ENCODE measurements around the gene ADGRD2. TPM values are rescaled to one million over a fixed set of nuclear protein-coding genes. Genes with fewer than 3 reads are reported as not detected.

ADGRD2 gene
- total and polyA plus RNA-seq, 4 donors = not detected

DNA sequence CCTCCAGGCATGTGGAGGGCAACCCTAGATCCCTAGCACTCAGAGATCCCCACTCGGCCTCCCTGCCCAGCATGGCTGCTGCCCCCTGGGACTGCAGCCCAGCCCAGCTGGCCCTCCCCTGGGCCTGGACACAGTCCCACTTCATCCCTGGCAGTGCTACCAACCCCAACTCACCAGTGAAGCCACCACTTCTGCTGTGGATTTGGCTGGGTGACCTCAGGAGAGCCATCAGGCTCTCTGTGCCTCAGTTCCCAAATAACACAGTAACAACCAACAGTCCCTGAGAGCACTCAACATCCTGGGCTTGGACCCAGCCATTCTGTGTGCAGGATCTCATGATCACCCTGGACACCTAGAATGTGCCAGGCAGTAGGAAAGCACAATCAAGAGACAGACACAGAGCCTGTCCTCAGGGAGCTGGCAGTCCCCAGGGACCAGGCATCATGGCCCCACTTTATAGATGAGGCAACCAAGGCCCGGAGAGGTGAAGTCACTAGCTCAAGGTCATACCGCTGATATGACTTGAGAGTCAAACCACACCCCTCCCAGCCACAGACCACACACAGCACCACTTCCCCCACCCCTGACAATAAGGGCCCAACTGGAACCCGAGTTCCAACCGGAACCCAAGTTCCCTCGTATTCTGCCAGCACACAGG, 30.3 kb upstream of the ADGRD2 start:
- Histone ChIP-seq H3K4me3 (no peak overlapping the region), H3K27me3 (ENCODE audit: control insufficient read depth in 3 of 3, insufficient read depth in 3 of 3, low read length in 2 of 3) (peaks cover 0 to 8% (median 3%) of the 10 kb centered on the region in 3 donors), H3K27ac (ENCODE audit: low read depth in 1 of 2, low read length in 1 of 2) (no peak overlapping the region), H3K9ac (ENCODE audit: insufficient read depth in 1 of 2, low read length in 2 of 2) (no peak overlapping the region), H3K36me3 (ENCODE audit: control insufficient read depth in 4 of 4, insufficient read depth in 4 of 4, low read length in 4 of 4) (no peaks in the 10 kb centered on the region), H3K9me3 (ENCODE audit: control insufficient read depth in 4 of 4, insufficient read depth in 3 of 4, low read length in 3 of 4) (no peaks in the 10 kb centered on the region), H3K4me1 (ENCODE audit: control insufficient read depth in 5 of 5, insufficient read depth in 5 of 5, low read length in 5 of 5) (no peaks in the 10 kb centered on the region)
- ATAC-seq (ENCODE audit: insufficient read depth, low FRiP score) (no peak), DNase-seq (no peak)
- 62 to 69% methylated on average over 6 of the region's 6 CpGs for WGBS, 2 donors
- TF ChIP-seq, protein P1, sequence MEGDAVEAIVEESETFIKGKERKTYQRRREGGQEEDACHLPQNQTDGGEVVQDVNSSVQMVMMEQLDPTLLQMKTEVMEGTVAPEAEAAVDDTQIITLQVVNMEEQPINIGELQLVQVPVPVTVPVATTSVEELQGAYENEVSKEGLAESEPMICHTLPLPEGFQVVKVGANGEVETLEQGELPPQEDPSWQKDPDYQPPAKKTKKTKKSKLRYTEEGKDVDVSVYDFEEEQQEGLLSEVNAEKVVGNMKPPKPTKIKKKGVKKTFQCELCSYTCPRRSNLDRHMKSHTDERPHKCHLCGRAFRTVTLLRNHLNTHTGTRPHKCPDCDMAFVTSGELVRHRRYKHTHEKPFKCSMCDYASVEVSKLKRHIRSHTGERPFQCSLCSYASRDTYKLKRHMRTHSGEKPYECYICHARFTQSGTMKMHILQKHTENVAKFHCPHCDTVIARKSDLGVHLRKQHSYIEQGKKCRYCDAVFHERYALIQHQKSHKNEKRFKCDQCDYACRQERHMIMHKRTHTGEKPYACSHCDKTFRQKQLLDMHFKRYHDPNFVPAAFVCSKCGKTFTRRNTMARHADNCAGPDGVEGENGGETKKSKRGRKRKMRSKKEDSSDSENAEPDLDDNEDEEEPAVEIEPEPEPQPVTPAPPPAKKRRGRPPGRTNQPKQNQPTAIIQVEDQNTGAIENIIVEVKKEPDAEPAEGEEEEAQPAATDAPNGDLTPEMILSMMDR (IDR thresholded peaks at IDR 0.05; ENCODE audit: control extremely low read depth, extremely low read depth) = no peak

DNA sequence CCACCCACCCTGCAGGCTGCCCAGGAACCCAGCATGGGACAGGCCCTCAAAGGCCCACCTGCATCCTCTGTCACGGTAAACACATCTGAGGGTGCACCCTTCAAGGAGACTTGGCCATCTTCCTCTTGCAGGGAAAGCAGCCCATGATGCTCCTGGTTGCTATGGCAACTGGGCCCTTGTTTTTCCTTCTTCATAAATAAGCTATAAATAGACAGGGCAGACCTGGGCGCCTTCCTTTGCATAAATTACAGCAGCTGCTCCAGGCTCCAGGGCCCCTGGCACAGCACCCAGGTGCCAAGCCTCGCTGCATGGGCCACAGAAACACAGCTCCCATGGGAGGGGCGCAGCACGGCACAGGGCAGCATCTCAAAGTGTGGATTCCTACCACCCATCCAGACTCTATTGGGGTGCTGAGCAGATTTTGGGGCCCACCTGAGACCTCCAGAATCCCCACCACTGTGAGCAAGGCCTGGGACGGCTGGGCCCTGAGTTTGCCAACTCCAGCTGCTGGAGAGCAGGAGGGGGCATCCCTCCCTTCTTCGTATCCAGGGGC, 29.2 kb upstream of the ADGRD2 start:
- TF ChIP-seq, protein P1 (IDR thresholded peaks at IDR 0.05; ENCODE audit: control extremely low read depth, extremely low read depth) = no peak
- no peak overlapping the region for H3K27ac ChIP-seq (ENCODE audit: low read depth in 1 of 2, low read length in 1 of 2)
- H3K36me3 ChIP-seq (ENCODE audit: control insufficient read depth in 4 of 4, insufficient read depth in 4 of 4, low read length in 4 of 4) = no peaks in the 10 kb centered on the region
- peaks cover 0 to 8% (median 3%) of the 10 kb centered on the region in 3 donors for H3K27me3 ChIP-seq (ENCODE audit: control insufficient read depth in 3 of 3, insufficient read depth in 3 of 3, low read length in 2 of 3)
- no peak for ATAC-seq (ENCODE audit: insufficient read depth, low FRiP score)
- H3K4me1 ChIP-seq (ENCODE audit: control insufficient read depth in 5 of 5, insufficient read depth in 5 of 5, low read length in 5 of 5) = no peaks in the 10 kb centered on the region
- peak in 1 of 3 donors; percentile 10 for DNase-seq
- WGBS, 2 donors = 72 to 80% methylated on average over 7 of the region's 7 CpGs
- H3K9ac ChIP-seq (ENCODE audit: insufficient read depth in 1 of 2, low read length in 2 of 2) = no peak overlapping the region
- no peak overlapping the region for H3K4me3 ChIP-seq
- H3K9me3 ChIP-seq (ENCODE audit: control insufficient read depth in 4 of 4, insufficient read depth in 3 of 4, low read length in 3 of 4) = no peaks in the 10 kb centered on the region

DNA sequence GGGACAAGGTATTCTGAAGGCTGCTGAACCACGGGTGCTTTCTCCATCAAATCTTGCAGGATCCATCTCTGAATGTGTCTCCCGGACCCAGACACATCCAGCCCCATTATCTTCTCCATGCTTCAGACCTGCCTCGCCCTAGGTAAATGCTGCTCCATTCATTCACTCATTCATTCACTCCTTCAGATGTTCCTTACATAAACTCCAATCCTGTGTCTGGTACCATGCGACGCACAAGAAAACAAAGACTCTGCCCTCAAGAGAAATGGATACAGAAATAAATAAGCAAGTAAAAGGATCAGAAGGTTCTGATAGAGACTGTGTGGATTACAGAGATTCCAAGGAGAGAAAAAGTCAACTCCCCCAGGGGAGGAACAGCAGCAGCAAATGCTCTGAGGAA, 27.1 kb upstream of the ADGRD2 start:
- no peak for ATAC-seq (ENCODE audit: insufficient read depth, low FRiP score)
- TF ChIP-seq, protein P1 (IDR thresholded peaks at IDR 0.05; ENCODE audit: control extremely low read depth, extremely low read depth) = no peak

More for the DNA sequence above, 27.1 kb upstream of the ADGRD2 start:
- 82 to 86% methylated on average over 5 of the region's 5 CpGs for WGBS, 2 donors
- Histone ChIP-seq H3K4me1 (ENCODE audit: control insufficient read depth in 5 of 5, insufficient read depth in 5 of 5, low read length in 5 of 5) (no peaks in the 10 kb centered on the region), H3K36me3 (ENCODE audit: control insufficient read depth in 4 of 4, insufficient read depth in 4 of 4, low read length in 4 of 4) (no peaks in the 10 kb centered on the region), H3K9ac (ENCODE audit: insufficient read depth in 1 of 2, low read length in 2 of 2) (no peak overlapping the region), H3K4me3 (no peak overlapping the region), H3K9me3 (ENCODE audit: control insufficient read depth in 4 of 4, insufficient read depth in 3 of 4, low read length in 3 of 4) (no peaks in the 10 kb centered on the region), H3K27ac (ENCODE audit: low read depth in 1 of 2, low read length in 1 of 2) (no peak overlapping the region), H3K27me3 (ENCODE audit: control insufficient read depth in 3 of 3, insufficient read depth in 3 of 3, low read length in 2 of 3) (peaks cover 0 to 8% (median 3%) of the 10 kb centered on the region in 3 donors)
- no peak for DNase-seq

All from lung (tissue), 12 donors.